GM10248 (cell line): ENCODE measurements around the gene LRRC75B.

Experiments used
- CTCF ChIA-PET: fragments of 300-600 bp; sonication (Branson Sonifier 250); formaldehyde crosslinking; extraction: SDS; loops from one replicate; lab custom pipeline; 2021; ENCODE audit warnings: antibody characterized with exemption; lab: Yijun Ruan, JAX
- POLR2A ChIA-PET: fragments of 350-650 bp; sonication (Branson Sonifier 250); formaldehyde crosslinking; extraction: SDS; loops from one replicate; lab custom pipeline; 2020; ENCODE audit warnings: antibody characterized with exemption; lab: Yijun Ruan, JAX
- DNase-seq: peaks from one replicate; pipeline ENCODE4 v3.0.0; 2012; ENCODE audit errors: extremely low spot score
- TF ChIP-seq, protein P1 (sequence below): IDR thresholded peaks from 2 replicates; pipeline ENCODE4 v1.5.1; 2012; ENCODE audit warnings: mild to moderate bottlenecking, low read depth; ENCODE audit errors: extremely low read depth, missing control alignments, control extremely low read depth

Gene LRRC75B

DNA sequence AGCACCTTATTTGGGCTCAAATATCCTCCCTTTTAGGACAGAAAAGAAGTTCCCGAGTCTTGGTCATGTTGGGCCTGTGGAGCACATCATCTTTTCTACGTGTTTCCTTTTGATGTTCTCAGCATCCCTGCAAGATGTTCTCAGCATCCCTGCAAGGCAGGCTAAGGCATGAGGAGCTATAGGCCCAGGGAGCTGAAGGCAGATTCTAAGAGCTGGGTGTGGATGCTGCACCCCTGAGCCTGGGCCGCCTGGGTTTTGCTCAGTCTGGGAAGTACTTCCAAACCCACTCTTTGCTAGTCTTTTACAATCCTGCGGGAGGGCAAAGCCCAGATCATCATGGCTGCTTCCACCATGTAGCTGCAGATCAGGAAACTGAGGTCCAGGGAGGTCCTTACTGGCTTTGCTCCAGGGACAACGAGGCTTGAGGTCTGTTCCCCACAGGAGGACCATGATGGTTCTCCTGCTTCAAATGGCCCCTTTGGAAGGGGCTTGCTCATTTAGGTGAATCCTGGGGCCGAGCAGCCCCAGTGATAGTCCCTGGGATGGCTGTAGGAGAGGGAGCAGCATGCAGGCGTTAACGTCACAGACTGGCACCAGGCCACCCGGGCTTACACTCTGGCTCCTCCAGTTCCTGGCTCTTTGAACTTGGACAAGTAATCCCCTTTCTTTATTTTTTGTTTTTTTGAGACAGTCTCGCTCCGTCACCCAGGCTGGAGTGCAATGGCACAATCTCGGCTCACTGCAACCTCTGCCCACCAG is 10.6 kb downstream of the LRRC75B start:
- TF ChIP-seq, protein P1, sequence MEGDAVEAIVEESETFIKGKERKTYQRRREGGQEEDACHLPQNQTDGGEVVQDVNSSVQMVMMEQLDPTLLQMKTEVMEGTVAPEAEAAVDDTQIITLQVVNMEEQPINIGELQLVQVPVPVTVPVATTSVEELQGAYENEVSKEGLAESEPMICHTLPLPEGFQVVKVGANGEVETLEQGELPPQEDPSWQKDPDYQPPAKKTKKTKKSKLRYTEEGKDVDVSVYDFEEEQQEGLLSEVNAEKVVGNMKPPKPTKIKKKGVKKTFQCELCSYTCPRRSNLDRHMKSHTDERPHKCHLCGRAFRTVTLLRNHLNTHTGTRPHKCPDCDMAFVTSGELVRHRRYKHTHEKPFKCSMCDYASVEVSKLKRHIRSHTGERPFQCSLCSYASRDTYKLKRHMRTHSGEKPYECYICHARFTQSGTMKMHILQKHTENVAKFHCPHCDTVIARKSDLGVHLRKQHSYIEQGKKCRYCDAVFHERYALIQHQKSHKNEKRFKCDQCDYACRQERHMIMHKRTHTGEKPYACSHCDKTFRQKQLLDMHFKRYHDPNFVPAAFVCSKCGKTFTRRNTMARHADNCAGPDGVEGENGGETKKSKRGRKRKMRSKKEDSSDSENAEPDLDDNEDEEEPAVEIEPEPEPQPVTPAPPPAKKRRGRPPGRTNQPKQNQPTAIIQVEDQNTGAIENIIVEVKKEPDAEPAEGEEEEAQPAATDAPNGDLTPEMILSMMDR = no peak
- POLR2A ChIA-PET = interaction anchor here (0.7 kb wide), 1 partner anchor 11 kb away, joined by 3 read pairs; the partner anchor contains the start of gene LRRC75B
- CTCF ChIA-PET = interaction anchor here (1.3 kb wide), 1 partner anchor 9 kb away, joined by 3 read pairs; no protein-coding TSS in a partner anchor
- no peak for DNase-seq

GRCh38 chr22:24580276-24580675 is 12.6 kb downstream of the LRRC75B start:
- ChIA-PET CTCF (interaction anchor here (0.8 to 1.5 kb wide), 3 partner anchors 13 to 21 kb away, joined by 3 to 4 read pairs (median 3); no protein-coding TSS in a partner anchor), POLR2A (no interaction called here)
- DNase-seq = no peak
- TF ChIP-seq, protein P1 = no peak

GRCh38 chr22:24579258-24579601 is 13.6 kb downstream of the LRRC75B start:
- POLR2A ChIA-PET = no interaction called here

DNA sequence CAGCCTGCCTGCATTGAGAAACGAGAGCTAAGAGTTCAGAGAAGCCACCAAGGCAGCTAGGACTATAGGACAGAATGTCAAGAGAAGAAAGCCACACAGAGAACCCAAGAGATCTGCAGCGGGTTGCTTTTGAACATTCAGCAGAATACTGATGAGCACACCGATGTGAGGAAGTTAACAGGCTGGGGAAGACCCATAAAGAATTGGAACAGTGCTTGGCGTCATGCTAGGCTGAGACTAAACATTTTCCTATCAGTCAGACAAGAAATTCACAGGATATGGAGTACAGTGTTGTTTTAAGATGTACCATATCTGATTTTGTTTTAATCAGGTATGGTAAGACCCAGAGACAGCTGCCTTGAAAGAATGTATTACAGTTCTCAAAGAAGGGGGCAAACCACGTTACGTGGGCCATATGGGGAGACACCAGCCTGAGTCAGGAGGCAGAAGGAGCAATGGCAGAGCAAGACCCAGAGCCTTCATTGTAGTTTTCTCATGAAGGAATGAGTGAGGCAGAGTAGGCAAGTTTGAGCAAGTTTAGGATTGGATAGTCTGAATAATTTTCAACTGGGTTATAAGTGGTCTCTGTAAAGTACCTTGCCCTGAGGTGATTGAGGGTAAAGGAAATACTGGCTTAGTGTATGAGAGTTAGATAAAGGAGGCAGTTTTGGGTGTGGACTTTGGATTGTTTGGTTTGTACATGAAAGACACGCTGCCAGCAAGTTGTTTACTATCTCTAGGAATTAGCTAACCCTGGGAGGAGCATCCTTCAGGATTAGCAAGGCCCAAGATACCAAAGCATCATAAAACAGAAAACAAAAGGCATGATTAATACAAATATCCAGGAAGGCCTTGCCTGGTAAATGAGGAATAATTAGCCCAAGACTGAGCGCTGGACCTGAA is 14.3 kb downstream of the LRRC75B start:
- POLR2A ChIA-PET = no interaction called here
- CTCF ChIA-PET = no interaction called here
- no peak for DNase-seq
- TF ChIP-seq, protein P1 = no peak

More at GRCh38 chr22:24579258-24579601, 13.6 kb downstream of the LRRC75B start:
- no peak for DNase-seq
- CTCF ChIA-PET = interaction anchor here (1.1 kb wide), 1 partner anchor 12 kb away, joined by 4 read pairs; no protein-coding TSS in a partner anchor
- TF ChIP-seq, protein P1 = no peak

DNA sequence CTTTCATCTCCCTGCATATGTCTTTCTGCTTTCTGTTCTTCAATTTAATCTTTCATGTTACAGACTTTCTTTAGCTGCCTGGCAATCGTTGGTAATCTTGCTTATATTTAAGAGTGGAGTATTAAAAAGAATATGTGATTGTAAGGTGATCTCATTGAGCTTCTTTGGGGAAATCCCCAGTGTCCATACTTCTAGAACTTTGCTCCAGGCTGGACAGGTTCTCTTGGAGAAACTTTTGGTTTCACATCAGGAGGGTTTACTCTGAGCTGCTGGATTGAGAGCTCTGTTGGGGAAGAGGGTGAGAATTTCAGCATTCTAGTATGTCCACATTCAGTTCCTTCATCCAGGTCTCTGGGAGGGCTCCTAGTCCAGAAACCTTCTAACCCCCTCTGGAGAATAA is 16.1 kb downstream of the LRRC75B start:
- TF ChIP-seq, protein P1 = no peak
- DNase-seq = no peak
- CTCF ChIA-PET = interaction anchor here (1.1 kb wide), 1 partner anchor 11 kb away, joined by 3 read pairs; no protein-coding TSS in a partner anchor
- POLR2A ChIA-PET = no interaction called here

GRCh38 chr22:24571266-24571665 is 21.6 kb downstream of the LRRC75B start:
- CTCF ChIA-PET = interaction anchor here (1.2 kb wide), 1 partner anchor 11 kb away, joined by 3 read pairs; no protein-coding TSS in a partner anchor
- TF ChIP-seq, protein P1 = no peak
- DNase-seq = no peak
- POLR2A ChIA-PET = no interaction called here
